NCI-H1092 (cell line): ENCODE measurements around the gene TMX2.
"Not testable (repeated sequence)": the region's sequence is repeated elsewhere in the genome, so short reads cannot be mapped to it uniquely, and the experiment has no call there.

Experiments used
- DNase-seq: peaks from one replicate; lab custom pipeline; 2025; lab: John Stamatoyannopoulos, UW

Gene TMX2

DNA sequence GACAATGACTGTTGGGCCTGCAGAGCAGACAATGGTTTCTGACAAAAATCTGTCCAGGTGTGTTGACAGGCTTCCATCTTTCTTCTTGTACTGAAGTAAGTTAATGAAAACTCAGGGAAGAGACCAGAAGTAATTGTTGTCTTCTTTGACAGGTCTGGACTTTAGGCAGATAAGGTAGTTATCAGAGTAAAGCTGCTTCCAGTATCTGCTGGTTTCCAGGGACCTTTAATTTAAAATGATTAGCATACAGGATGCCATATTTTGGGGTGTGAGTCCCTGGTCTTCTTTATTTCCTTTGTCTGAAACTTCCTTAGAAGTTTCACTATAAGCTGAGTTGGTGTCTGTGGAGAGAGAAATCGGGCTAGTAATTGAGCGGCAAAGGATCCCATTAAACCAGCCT lies 1.4 kb downstream of the TMX2 start:
- DNase-seq = no peak

DNA sequence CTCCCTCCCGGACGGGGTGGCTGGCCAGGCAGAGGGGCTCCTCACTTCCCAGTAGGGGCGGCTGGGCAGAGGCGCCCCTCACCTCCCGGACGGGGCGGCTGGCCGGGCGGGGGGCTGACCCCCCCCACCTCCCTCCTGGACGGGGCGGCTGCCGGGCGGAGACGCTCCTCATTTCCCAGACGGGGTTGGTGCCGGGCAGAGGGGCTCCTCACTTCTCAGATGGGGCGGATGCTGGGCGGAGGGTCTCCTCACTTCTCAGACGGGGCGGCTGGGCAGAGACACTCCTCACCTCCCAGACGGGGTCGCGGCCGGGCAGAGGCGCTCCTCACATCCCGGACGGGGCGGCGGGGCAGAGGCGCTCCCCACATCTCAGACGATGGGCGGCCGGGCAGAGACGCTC lies 4.3 kb downstream of the TMX2 start:
- not testable (repeated sequence) for DNase-seq

DNA sequence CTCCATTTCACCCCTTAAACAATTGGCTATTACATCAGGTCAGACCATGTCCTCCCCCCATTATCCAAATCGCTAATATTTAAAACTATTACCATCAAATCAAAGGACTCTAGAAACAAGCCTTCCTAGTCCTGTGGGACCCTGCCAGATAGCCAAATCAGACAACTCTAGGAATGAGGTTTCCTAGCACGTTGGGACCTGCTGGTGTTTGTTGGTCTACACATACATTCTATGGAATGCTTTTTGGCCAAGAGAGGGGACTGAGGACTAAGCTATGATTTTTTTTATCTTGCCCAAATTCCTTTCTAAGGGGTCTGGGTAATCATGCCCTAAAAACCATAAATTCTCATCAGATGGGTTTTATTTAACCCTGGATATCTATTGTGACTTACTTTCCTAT lies 14.8 kb downstream of the TMX2 start:
- DNase-seq = no peak

DNA sequence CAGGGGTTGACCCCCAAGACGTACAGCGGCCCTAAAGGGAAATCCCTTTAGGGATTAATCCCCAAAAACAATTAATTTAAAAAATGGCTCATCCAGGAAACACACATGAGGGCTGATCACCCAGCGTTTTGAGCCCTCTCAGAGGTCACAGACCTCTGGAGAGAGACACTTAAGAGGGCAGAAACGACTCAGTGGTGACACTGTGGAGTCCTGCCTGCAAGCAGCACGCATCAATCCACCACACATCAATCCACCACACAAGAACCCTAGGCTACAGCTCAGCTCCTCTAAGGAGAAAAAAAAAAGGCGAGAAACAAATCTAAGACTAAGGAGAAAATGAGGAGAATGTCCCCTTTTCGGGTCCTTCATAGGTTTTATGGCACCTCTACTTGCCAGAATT lies 16.4 kb downstream of the TMX2 start:
- DNase-seq = no peak

DNA sequence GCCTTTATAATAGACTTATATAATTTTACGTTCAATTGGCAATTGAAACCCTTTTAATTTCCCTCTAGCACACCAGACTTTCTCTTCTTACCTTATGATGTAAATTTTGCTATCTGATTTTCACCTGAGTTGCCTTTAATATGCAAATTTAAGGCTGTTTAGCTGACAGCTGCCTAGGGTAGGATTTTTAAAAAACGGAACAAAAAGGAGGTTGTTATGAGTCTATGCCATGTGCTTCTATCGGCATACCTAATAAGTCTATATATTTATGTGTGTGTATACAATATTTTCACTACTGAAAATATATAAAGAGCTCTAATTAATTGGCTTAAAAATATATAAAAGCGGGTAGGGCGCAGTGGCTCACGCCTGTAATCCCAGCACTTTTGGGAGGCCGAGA lies 17.1 kb downstream of the TMX2 start:
- DNase-seq = no peak

DNA sequence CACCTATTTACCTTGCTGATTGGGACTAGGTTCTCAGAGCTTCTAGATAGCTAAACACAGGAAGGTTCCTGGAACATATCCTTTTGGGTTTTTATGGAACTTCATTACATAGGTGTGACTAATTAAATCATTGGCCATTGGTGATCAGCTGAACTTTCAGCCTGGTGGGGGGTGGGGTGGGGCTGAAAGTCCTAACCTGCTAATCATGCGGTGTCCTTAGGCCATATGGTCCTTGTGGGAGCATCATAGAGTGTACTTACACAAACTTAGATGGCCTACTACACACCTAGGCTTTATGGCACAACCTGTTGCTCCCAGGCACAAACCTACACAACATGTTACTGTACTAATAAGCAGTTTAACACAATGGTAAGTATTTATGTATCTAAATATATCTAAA lies 20.3 kb downstream of the TMX2 start:
- no peak for DNase-seq

DNA sequence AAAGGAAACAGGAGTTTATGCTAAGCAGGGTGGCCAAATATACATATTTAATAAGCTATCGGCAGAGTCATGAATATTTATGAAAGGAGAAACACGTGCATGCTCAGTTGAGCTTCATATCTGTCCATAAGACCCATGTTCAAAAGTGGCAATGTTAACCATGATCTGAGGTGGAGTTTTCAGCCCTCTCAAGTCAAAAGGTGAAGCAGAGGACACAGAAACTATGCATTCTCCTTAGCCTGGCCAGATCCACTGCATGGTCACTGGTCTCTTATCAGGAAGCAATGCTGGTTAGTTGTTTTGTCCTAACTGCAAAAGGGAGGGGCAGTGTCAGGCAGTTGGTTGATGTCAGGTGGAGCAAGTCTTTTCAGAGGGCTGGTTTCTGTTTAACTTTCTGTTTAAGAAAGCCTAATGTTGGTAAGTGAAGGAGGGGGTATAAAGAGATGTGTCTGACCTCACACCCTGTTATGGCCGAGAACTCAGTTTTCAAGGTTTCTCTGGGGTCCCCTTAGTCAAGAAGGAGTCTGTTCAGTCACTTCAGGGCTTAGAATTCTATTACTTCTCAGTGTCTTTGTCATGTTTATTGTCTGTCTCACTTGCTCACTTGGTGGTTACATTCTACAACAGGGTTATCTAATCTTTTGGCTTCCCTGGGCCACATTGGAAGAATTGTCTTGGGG lies 23.4 kb downstream of the TMX2 start:
- DNase-seq = no peak

DNA sequence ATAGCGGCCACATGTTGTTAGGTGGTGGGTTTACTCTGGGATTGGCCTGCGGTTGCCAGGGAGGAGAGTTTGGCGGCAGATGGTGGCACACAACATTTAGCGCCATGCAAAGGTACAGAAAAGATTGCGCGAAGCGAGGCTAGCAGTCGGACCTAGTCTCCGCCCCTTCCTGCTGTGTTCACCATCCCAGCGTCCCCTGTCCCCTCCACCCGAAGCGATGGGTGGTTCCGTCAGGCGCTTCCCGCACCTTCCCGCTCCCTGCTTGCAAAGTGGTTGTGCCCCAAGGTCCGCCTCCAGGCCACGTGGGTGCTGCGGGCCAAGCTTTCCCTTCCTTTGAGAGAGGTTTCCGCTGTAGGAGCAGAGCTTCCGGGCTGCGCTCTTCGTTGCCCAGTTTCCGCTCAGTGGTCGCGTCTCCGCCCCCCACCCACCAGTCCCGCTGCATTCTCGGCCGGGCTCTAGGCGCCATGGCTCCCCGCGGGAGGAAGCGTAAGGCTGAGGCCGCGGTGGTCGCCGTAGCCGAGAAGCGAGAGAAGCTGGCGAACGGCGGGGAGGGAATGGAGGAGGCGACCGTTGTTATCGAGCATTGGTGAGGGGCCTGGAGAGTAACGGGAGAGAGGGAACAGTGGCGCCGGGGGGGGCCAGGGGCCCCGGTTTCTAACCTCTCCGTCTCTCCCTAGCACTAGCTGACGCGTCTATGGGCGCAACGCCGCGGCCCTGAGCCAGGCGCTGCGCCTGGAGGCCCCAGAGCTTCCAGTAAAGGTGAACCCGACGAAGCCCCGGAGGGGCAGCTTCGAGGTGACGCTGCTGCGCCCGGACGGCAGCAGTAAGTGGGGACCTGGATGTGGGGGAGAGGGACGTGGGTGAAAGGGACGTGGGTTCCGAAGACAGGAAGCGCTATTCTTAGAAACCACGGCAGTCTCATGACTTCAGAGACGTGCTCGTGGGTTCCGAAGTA lies 29.0 kb downstream of the TMX2 start, which contains the start of gene SELENOH:
Gene SELENOH, plus strand, starts transcription at position 360 of the 955 bp plus-strand sequence. Its CDS starts 105 bp downstream, at position 465.
- DNase-seq = peak; percentile 98

DNA sequence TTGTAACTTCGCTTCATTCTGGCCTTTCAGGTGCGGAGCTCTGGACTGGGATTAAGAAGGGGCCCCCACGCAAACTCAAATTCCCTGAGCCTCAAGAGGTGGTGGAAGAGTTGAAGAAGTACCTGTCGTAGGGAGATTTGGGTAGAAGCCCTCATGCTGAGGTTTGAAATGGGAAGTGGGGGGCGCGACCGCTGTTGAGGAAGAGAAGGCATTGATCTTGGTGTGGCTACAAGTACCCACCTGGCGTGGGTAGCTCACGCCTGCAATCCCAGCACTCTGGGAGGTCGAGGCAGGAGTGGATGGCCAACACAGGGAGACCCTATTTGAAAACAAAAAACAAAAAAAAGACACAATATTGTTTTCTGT lies 29.7 kb downstream of the TMX2 start:
- no peak for DNase-seq

DNA sequence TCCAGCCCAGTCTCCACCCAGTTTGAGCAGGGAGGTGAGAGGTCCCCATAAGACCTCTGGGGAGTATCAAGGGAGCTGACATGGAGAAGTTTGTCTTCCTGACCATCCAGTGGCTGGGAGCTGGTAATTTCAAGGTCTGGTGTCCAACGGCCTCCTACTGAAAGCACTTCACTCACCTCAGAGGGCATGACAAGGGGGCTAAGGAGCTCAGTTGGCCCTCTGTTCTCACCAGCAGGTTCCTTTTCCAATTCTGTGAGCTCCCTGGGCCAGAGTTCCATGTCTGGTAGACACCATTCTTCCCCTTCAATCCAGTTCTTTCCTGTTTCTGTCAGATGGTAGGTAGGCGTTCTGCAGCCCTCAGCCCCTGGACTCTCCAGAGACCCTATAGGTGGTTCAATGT lies 32.0 kb downstream of the TMX2 start:
- no peak for DNase-seq

DNA sequence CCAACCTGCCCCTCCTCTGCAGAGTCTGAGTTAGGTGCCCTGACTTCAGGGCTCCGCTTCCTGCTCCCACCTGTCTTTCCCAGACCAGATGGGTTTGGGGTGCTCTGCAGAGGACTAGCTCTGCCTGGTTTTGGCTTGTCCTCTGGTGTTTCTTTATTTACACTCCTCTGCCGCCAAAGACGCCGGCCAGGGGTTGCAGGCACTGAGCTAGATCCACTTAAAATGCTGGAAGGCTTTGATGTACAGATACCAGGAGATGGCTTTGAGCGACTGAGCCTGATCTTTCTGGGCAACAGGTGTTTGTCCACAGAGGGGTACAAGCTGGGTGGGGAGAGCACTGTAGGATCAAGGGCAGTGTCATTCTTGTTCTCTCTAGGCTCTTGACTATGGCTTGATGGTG lies 32.8 kb downstream of the TMX2 start:
- DNase-seq = no peak

DNA sequence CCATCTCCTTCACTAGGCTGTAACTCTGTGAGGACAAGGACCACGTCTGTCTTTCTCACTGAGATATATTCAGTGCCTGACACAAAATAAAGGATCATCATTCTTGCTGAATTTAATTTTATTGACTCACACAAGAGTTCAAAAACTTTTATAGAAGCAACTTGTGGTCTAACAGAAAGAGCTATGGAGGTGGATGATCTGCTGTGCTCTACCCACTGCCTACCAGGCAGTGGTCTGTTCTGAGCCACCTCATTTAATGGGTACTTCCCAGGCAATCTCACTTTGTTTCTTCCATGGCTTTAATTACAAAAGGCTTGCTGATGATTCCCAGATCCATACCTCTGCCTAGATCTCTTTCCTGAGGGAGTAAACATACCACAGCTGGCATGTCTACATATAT lies 34.5 kb downstream of the TMX2 start:
- DNase-seq = no peak

DNA sequence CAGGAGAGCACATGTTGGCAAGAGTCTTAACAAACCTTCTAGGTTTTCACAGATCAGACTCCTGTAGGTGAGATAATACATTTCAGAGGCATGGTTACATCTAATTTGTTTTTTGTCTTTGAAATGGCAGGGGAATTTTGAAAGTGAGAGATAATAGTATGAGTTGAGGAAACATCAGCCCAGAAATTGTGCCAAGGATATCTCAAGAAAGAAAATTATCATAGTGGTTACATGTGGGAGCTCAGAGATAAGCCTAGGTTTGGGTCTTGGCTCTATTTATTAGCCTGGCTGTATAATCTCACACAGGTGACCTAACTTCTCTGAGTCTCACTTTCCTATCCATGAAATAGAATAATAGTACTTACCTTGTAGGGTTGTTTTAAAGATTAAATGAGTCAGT lies 38.8 kb downstream of the TMX2 start:
- DNase-seq = no peak

DNA sequence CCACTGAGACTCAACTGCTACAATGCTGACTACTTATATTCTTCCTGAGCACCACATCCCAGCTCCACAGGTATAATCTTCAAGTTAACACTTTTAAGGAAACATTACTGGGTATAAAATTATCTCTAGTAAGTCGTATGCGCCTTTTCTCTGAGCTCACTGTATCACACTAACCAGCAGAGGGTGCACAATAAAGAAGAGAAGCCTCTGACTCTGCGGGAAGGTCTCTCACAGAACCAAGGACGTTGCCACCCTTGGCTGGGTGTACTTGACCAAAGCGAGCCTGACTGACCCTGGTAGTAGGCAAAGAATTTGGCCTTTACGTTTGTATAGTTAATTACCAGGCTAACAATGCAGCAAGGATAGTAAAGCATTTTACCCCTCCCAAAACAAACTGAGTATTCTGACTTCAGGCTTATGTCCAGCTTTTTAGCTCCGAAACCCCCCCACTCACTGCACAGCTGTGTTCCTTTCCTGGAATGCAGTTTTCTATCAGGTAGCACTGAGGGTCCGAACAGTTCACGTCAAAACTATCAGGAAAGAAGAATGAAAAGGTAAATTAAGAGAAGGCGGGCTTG lies 39.4 kb downstream of the TMX2 start, which contains the start of gene BTBD18:
Gene BTBD18, minus strand, starts transcription at position 144 of the 578 bp plus-strand sequence. CDS start 631 bp downstream, outside the sequence.
- DNase-seq = no peak

DNA sequence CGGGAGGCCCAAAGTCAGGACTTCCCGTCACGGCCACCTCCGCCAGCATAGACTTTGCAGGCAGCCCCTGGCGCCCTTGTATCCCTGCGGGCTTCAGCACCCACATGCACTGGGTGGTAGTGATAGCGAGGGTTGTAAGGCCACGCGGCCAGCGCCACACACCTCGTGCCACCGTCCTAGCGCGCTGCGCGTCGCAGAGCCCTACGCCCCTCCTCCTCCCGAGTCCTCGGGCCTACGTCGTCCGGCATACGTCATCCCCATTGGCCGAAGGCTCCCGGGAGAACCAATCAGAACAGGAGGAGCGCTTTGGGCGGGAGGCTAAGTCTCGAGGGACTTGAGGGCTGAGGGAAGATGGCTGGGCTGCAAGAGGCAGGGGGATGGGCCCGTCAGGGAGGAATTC lies 40.6 kb downstream of the TMX2 start:
- DNase-seq = no peak

DNA sequence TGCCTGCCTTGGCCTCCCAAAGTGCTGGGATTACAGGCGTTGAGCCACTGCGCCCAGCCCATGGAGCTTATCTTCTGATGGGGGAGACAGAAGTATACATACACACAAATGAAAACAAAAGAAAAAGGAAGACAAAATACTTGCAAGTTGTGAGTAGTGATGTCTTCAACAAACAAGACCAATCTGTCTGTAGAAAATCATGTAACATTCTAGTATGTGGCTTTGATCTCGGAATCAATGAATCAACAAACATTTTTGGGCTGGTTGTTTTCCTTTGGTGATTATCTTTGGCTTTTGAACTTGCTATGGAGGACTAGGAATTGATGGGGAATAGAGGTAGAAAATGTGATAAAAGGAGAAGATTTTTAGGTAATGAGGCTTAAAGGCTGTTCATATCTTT lies 45.8 kb downstream of the TMX2 start:
- no peak for DNase-seq

DNA sequence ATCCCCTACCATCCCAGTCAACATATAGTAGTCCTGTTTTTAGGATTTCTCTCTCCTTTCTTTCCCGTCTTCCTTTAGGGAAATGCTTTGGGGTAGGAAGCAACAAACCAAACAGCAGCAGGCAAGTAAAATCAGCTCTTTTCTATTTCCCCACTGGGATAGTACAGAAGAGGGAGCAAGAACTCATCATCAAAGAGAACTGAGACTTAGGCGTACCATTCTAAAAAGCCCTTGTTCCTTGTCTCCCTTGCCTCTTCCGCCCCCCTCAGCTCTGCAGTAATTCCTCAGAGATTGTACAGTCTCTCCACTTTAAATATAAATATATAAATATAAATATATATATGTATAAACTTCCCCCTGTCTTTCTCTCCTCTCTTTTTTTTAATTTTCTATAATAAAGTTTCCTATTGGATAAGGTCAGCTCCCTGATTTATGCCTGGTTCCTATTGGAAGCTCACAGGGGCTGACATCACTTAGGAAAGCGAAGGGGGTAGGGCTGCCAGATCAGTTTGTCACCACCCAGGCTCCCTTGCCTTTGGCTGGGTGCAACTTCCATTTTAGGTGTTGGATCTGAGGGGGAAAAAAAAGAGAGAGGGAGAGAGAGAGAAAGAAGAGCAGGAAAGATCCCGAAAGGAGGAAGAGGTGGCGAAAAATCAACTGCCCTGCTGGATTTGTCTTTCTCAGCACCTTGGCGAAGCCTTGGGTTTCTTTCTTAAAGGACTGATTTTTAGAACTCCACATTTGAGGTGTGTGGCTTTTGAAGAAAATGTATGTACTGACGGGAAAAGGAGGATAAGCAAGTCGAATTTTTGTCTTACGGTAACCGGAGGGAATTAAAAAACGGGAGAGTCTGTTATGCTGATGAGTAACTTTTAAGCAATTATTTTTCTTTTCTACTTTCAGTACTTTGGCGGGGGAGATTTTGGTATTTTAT lies 49.2 kb downstream of the TMX2 start, which contains the start of gene CTNND1:
Gene CTNND1, plus strand, starts transcription at position 502 of the 934 bp plus-strand sequence. CDS start 29,677 bp downstream, outside the sequence.
- DNase-seq = peak; percentile 78

DNA sequence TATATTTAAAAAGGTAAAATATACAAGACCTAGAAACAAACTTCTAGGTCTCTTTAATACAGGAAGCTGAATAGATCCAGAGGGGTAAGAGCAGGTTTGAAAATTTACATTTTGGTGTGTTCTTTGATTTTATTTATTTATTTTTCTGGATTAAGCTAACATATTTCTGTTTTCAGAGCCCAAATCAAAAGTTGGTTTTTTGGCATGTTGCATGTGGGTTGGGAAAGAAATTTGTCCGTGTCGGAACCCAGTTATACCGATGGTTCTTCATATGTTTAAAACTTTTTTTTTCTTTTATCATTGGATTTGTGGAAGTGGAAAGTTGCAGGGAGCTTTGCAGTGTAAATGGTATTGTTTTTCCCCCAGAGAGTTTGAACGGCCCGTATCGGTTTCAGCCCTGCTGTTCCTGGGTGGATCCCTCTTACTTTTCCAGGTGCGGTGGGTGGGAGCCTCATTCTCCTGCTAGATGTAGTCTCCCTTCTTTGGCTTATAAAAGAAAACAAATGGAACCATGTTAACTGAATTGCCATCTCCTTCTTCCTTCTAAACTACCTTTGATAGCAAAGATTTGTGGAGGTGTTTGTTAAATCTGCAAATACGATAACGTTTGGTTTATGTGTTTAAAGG lies 50.0 kb downstream of the TMX2 start:
- DNase-seq = no peak

DNA sequence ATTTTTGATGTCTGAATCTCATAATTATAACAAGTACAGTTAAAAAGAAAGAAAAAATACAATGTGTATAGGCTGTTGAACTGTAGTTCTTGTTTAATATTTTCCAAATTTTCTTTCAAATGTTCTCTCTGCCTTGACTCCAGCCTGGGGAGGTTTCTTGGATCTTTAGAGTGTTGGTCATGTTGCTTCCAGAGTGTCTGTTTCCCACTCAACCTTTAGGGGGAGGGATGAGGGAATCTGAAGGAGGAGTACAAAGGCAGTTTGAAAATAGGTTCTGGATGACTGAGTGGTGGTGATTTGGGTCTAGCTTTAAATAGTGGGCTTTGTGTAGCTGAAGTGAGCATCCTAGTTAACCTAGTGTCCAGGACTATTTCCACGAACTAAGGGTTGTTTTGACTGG lies 51.2 kb downstream of the TMX2 start:
- DNase-seq = no peak

DNA sequence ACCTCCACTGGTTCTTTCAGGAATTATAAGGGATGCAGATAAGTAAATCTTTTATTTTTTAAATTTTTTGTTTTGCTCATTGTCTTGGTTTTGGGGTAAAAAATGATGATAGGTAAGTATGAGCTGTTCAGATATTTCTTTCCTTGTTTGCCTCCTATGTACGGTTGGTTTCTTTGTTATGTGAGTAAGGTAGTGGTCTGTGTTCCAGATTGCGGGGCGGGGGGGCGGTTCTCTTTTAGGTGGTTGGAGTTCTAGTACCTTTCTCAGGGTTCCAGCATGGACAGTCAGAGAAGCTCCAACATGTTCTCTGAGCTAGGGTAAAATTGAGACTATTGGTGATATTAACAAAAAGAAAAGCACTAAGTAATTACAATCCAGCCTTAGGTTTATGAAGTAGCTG lies 51.6 kb downstream of the TMX2 start:
- DNase-seq = no peak

DNA sequence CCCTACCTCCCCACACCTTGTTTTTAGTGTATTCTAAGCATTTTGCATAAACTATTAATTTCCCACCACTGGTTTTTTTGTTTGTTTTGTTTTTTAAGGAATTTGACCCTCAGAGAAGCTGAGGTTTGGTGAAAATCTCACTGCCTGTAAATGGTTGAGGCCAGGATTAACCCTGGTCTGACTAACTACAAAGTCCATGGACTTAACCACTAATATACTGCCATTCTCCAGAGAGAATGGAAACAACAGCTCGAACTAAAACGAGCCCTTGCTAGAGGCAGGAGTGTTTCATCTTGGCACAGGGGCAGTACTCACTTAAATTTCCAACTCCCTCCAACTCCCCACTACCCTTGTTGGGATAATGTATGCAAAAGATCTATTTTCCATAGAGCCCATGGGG lies 52.2 kb downstream of the TMX2 start:
- DNase-seq = no peak
